ENCODE results near the gene ACVR2A. TPM values are rescaled to one million over a fixed set of nuclear protein-coding genes. Genes with fewer than 3 reads are reported as not detected.

The ACVR2A gene
- total RNA-seq, 1 experiment from 2014 or later = 13.4 TPM

- Histone ChIP-seq H2AK5ac (ENCODE audit: insufficient read length, low read length) (no peak overlapping the region), H3K9me3 (ENCODE audit: control insufficient read depth, low read depth, low read length) (no peaks in the 10 kb centered on the region), H3K4ac (ENCODE audit: low read depth, low read length) (no peak overlapping the region), H3T11ph (ENCODE audit: low read length) (no peak overlapping the region), H2BK120ac (ENCODE audit: low read depth, low read length, poor library complexity, severe bottlenecking) (no peak overlapping the region), H3K23me2 (ENCODE audit: insufficient read length, low read depth, low read length, poor library complexity, severe bottlenecking) (peaks cover 6% of the 10 kb centered on the region), H4K5ac (ENCODE audit: insufficient read length, low read depth, low read length) (no peak overlapping the region), H3K4me2 (ENCODE audit: insufficient read depth, insufficient read length, low read length) (peak overlapping the region; percentile 100), H3K79me1 (ENCODE audit: insufficient read depth, low read depth, low read length, poor library complexity, severe bottlenecking) (peaks cover 2% of the 10 kb centered on the region), H3K14ac (ENCODE audit: insufficient read depth, low read length) (no peak overlapping the region), H3K79me2 (ENCODE audit: insufficient read depth, low read length) (peaks cover 16% of the 10 kb centered on the region; the same call in 1 of the 2 replicates), H2BK15ac (ENCODE audit: low read depth, low read length) (no peak overlapping the region), H4K91ac (ENCODE audit: insufficient read length, low read depth, low read length) (no peak overlapping the region), H3K9ac (ENCODE audit: extremely low read depth, insufficient read length, low read length) (peak overlapping the region; percentile 48), H4K8ac (replicated peaks; ENCODE audit: insufficient read length, low read depth, low read length) (no peak overlapping the region), H2BK5ac (ENCODE audit: insufficient read length, low read length) (no peak overlapping the region), H3K56ac (ENCODE audit: insufficient read length, low read depth, low read length) (no peak overlapping the region), H3K27me3 (ENCODE audit: insufficient read depth, low read length) (no peaks in the 10 kb centered on the region), H3K18ac (ENCODE audit: insufficient read length, low read depth, low read length) (no peak overlapping the region), H3K27ac (ENCODE audit: insufficient read length, low read depth, low read length) (no peak overlapping the region), H3K4me1 (ENCODE audit: insufficient read depth, low read length) (peaks cover 5% of the 10 kb centered on the region; the same call in 1 of the 2 replicates), H3K23ac (ENCODE audit: insufficient read length, low read depth, low read length) (no peak overlapping the region), H2BK20ac (ENCODE audit: low read depth, low read length, poor library complexity, severe bottlenecking) (no peak overlapping the region), H2AFZ (ENCODE audit: low read length) (no peak overlapping the region), H4K20me1 (ENCODE audit: control insufficient read depth, insufficient read depth, insufficient read length) (no peaks in the 10 kb centered on the region), H2BK12ac (ENCODE audit: insufficient read length, low read depth, low read length) (no peak overlapping the region)
- DNase-seq = no peak
- no peaks in the 10 kb centered on the region for H3K9me3 Mint-ChIP-seq
- no CpG with 5 or more reads among the region's 5 CpGs for WGBS (ENCODE audit: extremely low coverage, insufficient read length, low lambda C conversion rate)
- peaks cover 42 to 43% of the 10 kb centered on the region in 2 experiments for H3K4me1 Mint-ChIP-seq
- peak overlapping the region; percentile 94 for H3K4me3 Mint-ChIP-seq
- H3K27ac Mint-ChIP-seq = no peak overlapping the region
- H3K27me3 Mint-ChIP-seq (ENCODE audit: low read depth) = peaks cover 5% of the 10 kb centered on the region; the same call in 1 of the 2 replicates
- no peaks in the 10 kb centered on the region; a peak in 1 of 7 replicates for H3K36me3 Mint-ChIP-seq (ENCODE audit: insufficient read depth in 1 of 3, low read depth in 3 of 3)
- TF ChIP-seq, protein P1, sequence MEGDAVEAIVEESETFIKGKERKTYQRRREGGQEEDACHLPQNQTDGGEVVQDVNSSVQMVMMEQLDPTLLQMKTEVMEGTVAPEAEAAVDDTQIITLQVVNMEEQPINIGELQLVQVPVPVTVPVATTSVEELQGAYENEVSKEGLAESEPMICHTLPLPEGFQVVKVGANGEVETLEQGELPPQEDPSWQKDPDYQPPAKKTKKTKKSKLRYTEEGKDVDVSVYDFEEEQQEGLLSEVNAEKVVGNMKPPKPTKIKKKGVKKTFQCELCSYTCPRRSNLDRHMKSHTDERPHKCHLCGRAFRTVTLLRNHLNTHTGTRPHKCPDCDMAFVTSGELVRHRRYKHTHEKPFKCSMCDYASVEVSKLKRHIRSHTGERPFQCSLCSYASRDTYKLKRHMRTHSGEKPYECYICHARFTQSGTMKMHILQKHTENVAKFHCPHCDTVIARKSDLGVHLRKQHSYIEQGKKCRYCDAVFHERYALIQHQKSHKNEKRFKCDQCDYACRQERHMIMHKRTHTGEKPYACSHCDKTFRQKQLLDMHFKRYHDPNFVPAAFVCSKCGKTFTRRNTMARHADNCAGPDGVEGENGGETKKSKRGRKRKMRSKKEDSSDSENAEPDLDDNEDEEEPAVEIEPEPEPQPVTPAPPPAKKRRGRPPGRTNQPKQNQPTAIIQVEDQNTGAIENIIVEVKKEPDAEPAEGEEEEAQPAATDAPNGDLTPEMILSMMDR (conservative IDR thresholded peaks at IDR 0.05) = no peak
Measured at GRCh38 chr2:147846412-147847081, 1.7 kb downstream of the ACVR2A start.

Data from H9 (cell line).